ENCODE data around the gene CX3CL1.

DNA sequence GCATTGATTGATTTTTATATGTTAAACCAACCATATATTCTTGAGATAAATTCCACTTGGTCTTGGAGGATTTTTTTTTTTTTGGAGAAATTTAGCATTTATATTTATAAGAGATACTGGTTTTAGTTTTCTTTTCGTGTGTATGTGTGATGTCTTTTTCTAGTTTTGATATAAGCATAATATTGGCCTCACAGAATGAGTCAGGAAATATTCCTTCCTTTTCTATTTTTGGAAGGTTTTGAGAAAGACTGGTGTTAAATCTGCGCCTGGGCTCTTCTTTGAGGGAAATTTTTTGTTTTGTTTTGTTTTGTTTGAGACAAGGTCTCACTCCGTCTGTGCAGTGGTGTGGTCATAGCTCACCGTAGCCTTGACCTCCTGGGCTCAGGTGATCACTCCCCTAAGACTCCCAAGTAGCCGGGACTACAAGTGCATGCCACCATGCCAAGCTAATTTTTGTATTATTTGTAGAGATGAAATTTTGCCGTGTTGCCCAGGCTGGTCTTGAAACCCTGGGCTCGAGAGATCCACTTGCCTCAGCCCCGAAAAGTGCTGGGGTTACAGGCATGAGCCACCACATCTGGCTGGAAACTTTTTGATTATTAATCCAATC is 42.5 kb upstream of the CX3CL1 start:
- TF ChIP-seq POLR2A (IDR thresholded peaks at IDR 0.05; ENCODE audit: low read depth, low read length), result no peak
- TF ChIP-seq EZH2 (IDR thresholded peaks at IDR 0.05; ENCODE audit: borderline replicate concordance, low read depth, low read length, severe bottlenecking), result no peak
- TF ChIP-seq CTCF (IDR thresholded peaks at IDR 0.05; ENCODE audit: extremely low read depth in 1 of 2, insufficient read depth in 1 of 2, low read depth in 1 of 2, low read length in 2 of 2), result no peak
- no peak for TF ChIP-seq GATA2 (IDR thresholded peaks at IDR 0.05; ENCODE audit: insufficient read depth, insufficient read length, low read depth, low read length)
- no peak for TF ChIP-seq POLR2AphosphoS5 (IDR thresholded peaks at IDR 0.05; ENCODE audit: insufficient read depth, low read depth, low read length)
- no peak for TF ChIP-seq FOS (IDR thresholded peaks at IDR 0.05; ENCODE audit: borderline replicate concordance, insufficient read depth, low read length)
- TF ChIP-seq JUN (IDR thresholded peaks at IDR 0.05; ENCODE audit: borderline replicate concordance, insufficient read depth, insufficient read length, low read depth), result no peak
- no peak for TF ChIP-seq MAX (IDR thresholded peaks at IDR 0.05; ENCODE audit: insufficient read depth, insufficient read length)
- TF ChIP-seq MYC (IDR thresholded peaks at IDR 0.05; ENCODE audit: low read depth, low read length), result no peak

All from endothelial cell of umbilical vein (primary cell).